HCT116 (cell line): ENCODE measurements around the gene SERPINB12.

ENCODE experiments used
- CBX3 ChIP-seq: IDR thresholded peaks from 2 replicates; pipeline ENCODE4 v1.6.1; 2012; ENCODE audit warnings: low read depth
- FOSL1 ChIP-seq: IDR thresholded peaks from 2 replicates; pipeline ENCODE4 v1.6.1; 2012; ENCODE audit warnings: low read depth
- POLR2A ChIP-seq: IDR thresholded peaks from 2 replicates; pipeline ENCODE4 v1.7.0; 2011; ENCODE audit warnings: borderline replicate concordance; ENCODE audit not compliant: insufficient read depth, insufficient read length; ENCODE audit errors: extremely low read depth
- YY1 ChIP-seq: IDR thresholded peaks from 2 replicates; pipeline ENCODE4 v1.6.1; 2011; ENCODE audit warnings: low read length, low read depth, moderate library complexity, mild to moderate bottlenecking; ENCODE audit not compliant: insufficient replicate concordance; ENCODE audit errors: extremely low read depth
- TF ChIP-seq, protein P1 (sequence below): IDR thresholded peaks from 2 replicates; pipeline ENCODE4 v1.6.1; 2012; ENCODE audit warnings: low read depth

GRCh38 chr18:63550068-63550467 lies 7.9 kb downstream of the SERPINB12 start:
- no peak for TF ChIP-seq FOSL1
- no peak for TF ChIP-seq CBX3
- TF ChIP-seq, protein P1, sequence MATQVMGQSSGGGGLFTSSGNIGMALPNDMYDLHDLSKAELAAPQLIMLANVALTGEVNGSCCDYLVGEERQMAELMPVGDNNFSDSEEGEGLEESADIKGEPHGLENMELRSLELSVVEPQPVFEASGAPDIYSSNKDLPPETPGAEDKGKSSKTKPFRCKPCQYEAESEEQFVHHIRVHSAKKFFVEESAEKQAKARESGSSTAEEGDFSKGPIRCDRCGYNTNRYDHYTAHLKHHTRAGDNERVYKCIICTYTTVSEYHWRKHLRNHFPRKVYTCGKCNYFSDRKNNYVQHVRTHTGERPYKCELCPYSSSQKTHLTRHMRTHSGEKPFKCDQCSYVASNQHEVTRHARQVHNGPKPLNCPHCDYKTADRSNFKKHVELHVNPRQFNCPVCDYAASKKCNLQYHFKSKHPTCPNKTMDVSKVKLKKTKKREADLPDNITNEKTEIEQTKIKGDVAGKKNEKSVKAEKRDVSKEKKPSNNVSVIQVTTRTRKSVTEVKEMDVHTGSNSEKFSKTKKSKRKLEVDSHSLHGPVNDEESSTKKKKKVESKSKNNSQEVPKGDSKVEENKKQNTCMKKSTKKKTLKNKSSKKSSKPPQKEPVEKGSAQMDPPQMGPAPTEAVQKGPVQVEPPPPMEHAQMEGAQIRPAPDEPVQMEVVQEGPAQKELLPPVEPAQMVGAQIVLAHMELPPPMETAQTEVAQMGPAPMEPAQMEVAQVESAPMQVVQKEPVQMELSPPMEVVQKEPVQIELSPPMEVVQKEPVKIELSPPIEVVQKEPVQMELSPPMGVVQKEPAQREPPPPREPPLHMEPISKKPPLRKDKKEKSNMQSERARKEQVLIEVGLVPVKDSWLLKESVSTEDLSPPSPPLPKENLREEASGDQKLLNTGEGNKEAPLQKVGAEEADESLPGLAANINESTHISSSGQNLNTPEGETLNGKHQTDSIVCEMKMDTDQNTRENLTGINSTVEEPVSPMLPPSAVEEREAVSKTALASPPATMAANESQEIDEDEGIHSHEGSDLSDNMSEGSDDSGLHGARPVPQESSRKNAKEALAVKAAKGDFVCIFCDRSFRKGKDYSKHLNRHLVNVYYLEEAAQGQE = no peak
- no peak for TF ChIP-seq YY1
- no peak for TF ChIP-seq POLR2A
